ENCODE measurements around the gene ALDH2. TPM values are rescaled to one million over a fixed set of nuclear protein-coding genes. Genes with fewer than 3 reads are reported as not detected.

The ALDH2 gene
- polyA plus RNA-seq, 1 donor (not counting 4 experiments of a cell fraction or from before 2014, with no cell fraction given) = 33.8 TPM

DNA sequence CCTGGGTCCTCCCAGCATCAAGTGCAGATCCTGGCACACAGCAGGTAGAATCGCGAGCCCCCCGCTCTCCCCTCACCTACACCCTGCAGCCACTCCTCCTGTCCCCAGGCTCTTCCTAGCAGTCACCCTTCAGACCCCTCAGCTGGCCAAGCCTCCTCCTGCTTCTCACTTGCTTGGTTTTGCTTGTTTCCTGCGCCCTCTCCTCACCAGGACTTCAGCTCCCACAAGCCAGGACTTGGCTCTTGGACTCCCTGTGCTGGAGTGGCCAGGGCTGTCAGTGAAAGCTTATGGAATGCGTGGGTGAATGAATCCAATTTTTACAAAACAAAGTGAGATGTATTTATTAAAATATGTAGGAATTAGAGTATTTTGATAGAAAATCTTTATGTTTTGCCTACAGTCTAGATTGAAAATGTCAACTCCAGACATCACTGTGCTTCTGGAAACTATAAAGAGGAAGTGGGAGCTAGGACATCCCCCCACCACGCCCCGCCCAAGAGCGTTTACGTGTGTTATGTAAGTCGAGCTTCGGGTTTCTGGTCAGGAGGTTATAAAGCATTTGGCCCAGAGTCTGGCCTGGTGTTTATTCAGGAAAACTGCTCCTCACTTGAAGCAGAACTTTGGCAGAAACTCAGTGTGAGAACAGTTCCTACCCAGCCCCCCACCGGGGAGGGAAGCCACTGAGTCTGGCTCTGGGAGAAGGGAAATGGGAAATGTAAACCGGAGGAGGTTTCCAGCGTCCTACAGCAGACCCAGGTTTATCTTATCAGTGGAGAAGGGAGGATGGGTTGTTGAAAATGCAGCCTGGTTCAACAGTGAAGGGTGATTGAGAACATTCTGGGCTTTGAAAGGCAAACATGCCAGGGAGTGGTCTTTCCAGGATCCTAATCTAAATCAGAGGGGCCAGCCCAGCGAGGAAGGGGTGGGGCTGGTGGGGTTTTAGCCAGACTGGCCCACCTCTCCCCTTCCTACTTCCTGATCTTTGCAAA is 8.8 kb downstream of the ALDH2 start:
- dilution Hi-C loops (cut with MboI; ENCODE audit: extremely low pct_ligation_motif_present, low sequenced_read_pairs) = no loop called here

DNA sequence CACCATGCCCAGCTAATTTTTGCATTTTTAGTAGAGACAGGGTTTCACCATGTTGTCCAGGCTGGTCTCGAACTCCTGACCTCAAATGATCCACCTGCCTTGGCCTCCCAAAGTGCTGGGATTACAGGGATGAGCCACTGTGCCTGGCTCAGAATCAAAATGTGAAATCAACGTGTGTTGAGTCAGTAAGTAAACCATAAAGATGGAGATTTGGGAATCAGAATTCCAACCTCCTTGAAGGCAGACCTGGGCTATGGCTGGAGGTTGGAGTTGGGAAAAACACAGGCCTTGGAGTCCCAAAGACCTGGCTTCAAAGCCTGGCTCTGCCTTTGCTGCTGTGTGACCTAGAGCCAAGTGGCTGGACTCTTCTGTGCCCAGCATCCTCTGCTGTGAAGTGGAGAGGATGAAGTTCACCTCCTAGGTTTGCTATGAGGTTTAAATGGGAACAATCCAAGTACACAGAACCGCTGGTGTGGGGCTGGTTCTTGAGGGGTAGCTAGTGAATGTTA is 10.2 kb downstream of the ALDH2 start:
- dilution Hi-C loops (cut with MboI; ENCODE audit: extremely low pct_ligation_motif_present, low sequenced_read_pairs) = no loop called here
- Histone ChIP-seq H3K9me3 (ENCODE audit: control insufficient read depth, low read depth, low read length) (no peaks in the 10 kb centered on the region), H2AFZ (ENCODE audit: control insufficient read depth, low read length) (no peak overlapping the region), H3K27ac (ENCODE audit: control insufficient read depth, insufficient read depth, low read length) (no peak overlapping the region), H3K79me2 (ENCODE audit: control insufficient read depth, insufficient read depth, low read length) (no peaks in the 10 kb centered on the region), H3K9me1 (ENCODE audit: control insufficient read depth, extremely low read depth, insufficient read depth, low read length) (peaks cover 2% of the 10 kb centered on the region), H3K9ac (ENCODE audit: control insufficient read depth, extremely low read depth, insufficient read depth, low read length) (no peak overlapping the region), H3K27me3 (ENCODE audit: control insufficient read depth, extremely low read depth, insufficient read depth, low read length) (no peaks in the 10 kb centered on the region), H3K36me3 (ENCODE audit: control insufficient read depth in 2 of 2, extremely low read depth in 1 of 2, insufficient read depth in 2 of 2, low read length in 2 of 2) (no peaks in the 10 kb centered on the region), H3K4me2 (ENCODE audit: control insufficient read depth, extremely low read depth, insufficient read depth, low read depth, low read length) (no peak overlapping the region), H4K20me1 (ENCODE audit: control insufficient read depth, extremely low read depth, insufficient read depth, low read length) (no peaks in the 10 kb centered on the region), H3K4me3 (ENCODE audit: control insufficient read depth in 2 of 3, extremely low read depth in 1 of 3, insufficient read depth in 2 of 3, low read depth in 1 of 3, low read length in 3 of 3) (no peak overlapping the region), H3K4me1 (ENCODE audit: control insufficient read depth, extremely low read depth, insufficient read depth, low read length) (peaks cover 28% of the 10 kb centered on the region)
- TF ChIP-seq, protein P1, sequence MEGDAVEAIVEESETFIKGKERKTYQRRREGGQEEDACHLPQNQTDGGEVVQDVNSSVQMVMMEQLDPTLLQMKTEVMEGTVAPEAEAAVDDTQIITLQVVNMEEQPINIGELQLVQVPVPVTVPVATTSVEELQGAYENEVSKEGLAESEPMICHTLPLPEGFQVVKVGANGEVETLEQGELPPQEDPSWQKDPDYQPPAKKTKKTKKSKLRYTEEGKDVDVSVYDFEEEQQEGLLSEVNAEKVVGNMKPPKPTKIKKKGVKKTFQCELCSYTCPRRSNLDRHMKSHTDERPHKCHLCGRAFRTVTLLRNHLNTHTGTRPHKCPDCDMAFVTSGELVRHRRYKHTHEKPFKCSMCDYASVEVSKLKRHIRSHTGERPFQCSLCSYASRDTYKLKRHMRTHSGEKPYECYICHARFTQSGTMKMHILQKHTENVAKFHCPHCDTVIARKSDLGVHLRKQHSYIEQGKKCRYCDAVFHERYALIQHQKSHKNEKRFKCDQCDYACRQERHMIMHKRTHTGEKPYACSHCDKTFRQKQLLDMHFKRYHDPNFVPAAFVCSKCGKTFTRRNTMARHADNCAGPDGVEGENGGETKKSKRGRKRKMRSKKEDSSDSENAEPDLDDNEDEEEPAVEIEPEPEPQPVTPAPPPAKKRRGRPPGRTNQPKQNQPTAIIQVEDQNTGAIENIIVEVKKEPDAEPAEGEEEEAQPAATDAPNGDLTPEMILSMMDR (optimal IDR thresholded peaks at IDR 0.05 in 1 of 3, IDR thresholded peaks at IDR 0.05 in 1 of 3, conservative IDR thresholded peaks at IDR 0.05 in 1 of 3; ENCODE audit: extremely low read depth in 1 of 3, insufficient read depth in 2 of 3, low read length in 3 of 3) = no peak
- DNase-seq (ENCODE audit: low read depth, low spot score) (no peak), FAIRE-seq (no peak)

More for the DNA sequence above, 8.8 kb downstream of the ALDH2 start:
- Histone ChIP-seq H3K4me3 (ENCODE audit: control insufficient read depth in 2 of 3, extremely low read depth in 1 of 3, insufficient read depth in 2 of 3, low read depth in 1 of 3, low read length in 3 of 3) (no peak overlapping the region), H3K9ac (ENCODE audit: control insufficient read depth, extremely low read depth, insufficient read depth, low read length) (peak overlapping the region; percentile 22), H2AFZ (ENCODE audit: control insufficient read depth, low read length) (peak overlapping the region; percentile 25), H3K36me3 (ENCODE audit: control insufficient read depth in 2 of 2, extremely low read depth in 1 of 2, insufficient read depth in 2 of 2, low read length in 2 of 2) (no peaks in the 10 kb centered on the region), H3K27ac (ENCODE audit: control insufficient read depth, insufficient read depth, low read length) (peak overlapping the region; percentile 22), H3K9me1 (ENCODE audit: control insufficient read depth, extremely low read depth, insufficient read depth, low read length) (peaks cover 1% of the 10 kb centered on the region), H3K4me1 (ENCODE audit: control insufficient read depth, extremely low read depth, insufficient read depth, low read length) (peaks cover 26% of the 10 kb centered on the region), H4K20me1 (ENCODE audit: control insufficient read depth, extremely low read depth, insufficient read depth, low read length) (no peaks in the 10 kb centered on the region), H3K9me3 (ENCODE audit: control insufficient read depth, low read depth, low read length) (no peaks in the 10 kb centered on the region), H3K27me3 (ENCODE audit: control insufficient read depth, extremely low read depth, insufficient read depth, low read length) (no peaks in the 10 kb centered on the region), H3K4me2 (ENCODE audit: control insufficient read depth, extremely low read depth, insufficient read depth, low read depth, low read length) (peak overlapping the region; percentile 39), H3K79me2 (ENCODE audit: control insufficient read depth, insufficient read depth, low read length) (no peaks in the 10 kb centered on the region)
- TF ChIP-seq EZH2 (IDR thresholded peaks at IDR 0.05; ENCODE audit: low read length) = no peak
- TF ChIP-seq, protein P1 (optimal IDR thresholded peaks at IDR 0.05 in 1 of 3, IDR thresholded peaks at IDR 0.05 in 1 of 3, conservative IDR thresholded peaks at IDR 0.05 in 1 of 3; ENCODE audit: extremely low read depth in 1 of 3, insufficient read depth in 2 of 3, low read length in 3 of 3) = no peak
- DNase-seq (ENCODE audit: low read depth, low spot score) (no peak), FAIRE-seq (no peak)

All from keratinocyte (primary cell).